T1000 (cell line): ENCODE measurements around the gene KRTAP17-1.
A peak's percentile ranks its signal among the peaks of the same experiment; 100 is the strongest.

Experiments used
- DNase-seq: peaks from one replicate; lab custom pipeline; 2025; ENCODE audit warnings: mixed read lengths; lab: John Stamatoyannopoulos, UW

KRTAP17-1 gene

DNA sequence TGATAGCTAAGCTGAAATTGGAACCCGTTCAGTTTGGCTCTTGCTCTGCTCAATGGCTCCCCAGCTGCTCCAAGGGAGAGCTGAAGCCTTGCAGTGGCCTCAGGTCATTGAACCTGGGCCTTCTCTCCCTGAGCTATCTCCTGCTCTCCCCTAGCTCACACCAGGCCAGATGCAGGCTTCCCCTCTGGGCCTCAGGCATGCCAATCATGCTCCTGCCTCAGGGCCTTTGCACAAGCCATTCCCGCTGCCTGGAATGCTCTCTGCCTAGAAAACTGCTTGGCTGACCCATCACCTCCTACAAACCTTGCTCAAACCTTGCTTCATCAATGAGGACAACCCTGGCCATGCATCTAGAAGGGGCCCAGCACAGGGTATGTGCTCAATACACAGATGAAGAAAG, 16.7 kb upstream of the KRTAP17-1 start:
- no peak for DNase-seq

DNA sequence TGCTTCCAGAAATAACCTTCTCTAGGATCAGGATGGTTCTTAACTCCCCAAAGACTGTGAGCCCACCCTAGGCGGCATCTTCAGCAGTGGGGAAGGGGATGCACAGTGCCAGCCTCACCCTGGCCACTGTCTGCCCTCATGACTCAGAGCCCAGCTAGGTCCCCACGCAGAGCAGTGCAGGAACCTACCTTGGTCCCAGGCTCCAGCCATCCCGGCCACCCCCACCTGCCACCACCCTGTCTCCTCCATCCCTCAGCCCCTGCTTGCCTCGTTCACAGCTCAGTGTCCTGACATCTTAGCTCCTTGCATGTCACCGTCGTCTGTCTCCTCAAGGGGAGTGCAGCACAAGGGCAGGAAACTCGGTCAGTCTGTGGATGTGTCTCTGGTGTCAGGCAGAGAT, 16.1 kb upstream of the KRTAP17-1 start:
- DNase-seq, result no peak

GRCh38 chr17:41329279-41329948, 13.9 kb upstream of the KRTAP17-1 start:
- peak; percentile 23 for DNase-seq

DNA sequence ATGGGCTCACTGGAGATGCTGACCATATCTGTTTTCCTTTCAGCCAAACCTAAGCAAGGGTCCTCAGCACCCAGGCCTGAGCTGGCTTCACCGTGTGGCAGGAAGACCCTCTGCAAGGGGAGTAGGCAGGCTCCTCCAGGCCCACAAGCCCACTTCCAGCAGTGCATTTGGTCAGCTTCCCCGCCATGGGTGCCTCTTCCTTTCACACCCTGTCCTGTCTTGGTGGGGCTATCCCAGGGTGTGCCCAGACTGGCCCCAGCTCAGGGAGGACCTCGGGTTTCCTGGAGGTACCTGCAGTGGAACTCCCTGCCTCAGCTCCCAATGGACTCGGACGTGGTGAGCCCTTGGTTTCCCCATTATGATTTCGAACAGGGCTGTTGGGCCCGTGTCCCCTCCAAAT, 12.7 kb upstream of the KRTAP17-1 start:
- DNase-seq, result no peak

DNA sequence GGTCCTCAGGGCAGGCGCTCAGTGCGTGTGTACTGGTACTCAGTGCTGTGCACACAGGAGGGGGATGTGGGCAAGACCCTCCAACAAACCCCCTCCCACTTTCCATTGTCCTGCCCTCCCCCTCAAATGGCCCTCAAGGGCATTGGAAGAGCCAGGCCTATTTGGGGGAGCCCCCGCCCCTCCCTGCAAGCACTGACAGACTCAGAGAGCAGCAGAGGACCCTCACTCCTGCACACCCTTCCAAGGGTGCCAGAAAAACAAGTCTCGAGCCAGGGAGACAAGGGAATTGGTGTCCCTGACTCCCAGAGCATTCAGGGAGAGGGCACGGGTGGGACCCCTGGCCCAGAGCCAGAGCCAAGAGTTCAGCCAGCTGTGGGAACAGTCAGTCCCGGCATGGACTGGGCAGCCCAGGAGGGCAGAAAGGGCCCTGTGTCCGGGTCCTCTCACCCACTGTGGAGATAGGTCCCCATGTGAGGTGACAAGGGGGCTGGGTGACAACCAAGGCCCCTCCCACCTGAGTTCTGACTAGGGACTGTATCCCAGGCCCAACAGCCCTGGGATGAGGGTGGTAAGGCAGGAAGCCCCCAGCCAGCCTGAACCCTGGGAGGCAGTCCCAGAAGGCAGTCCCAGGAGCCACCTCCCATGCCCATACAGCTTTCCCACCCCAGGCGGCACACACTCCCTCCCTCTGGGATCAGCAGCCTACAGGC, 12.1 kb upstream of the KRTAP17-1 start:
- DNase-seq, result no peak

- no peak for DNase-seq
These were observed 10.9 kb upstream of the KRTAP17-1 start for GRCh38 chr17:41326173-41327145.

DNA sequence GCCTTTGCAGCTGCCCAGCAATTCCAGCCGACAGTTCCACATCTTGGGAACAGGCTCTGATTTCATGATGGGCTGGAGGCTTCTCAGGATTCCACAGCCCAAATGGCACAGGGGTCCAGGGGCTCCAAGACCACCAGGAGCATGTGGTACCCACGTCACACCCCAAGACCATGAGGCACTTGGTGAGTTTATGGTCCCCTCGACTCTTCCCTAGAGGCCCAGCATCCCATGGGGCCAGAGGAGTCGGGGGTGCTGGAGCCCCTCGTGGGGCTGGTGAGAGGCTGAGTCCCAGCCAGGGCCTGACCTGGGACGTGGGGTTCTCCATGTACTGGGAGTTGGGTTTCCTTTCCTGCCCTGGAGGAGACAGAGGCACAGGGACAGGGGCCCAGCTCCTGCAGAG, 10.1 kb upstream of the KRTAP17-1 start:
- DNase-seq, result no peak

DNA sequence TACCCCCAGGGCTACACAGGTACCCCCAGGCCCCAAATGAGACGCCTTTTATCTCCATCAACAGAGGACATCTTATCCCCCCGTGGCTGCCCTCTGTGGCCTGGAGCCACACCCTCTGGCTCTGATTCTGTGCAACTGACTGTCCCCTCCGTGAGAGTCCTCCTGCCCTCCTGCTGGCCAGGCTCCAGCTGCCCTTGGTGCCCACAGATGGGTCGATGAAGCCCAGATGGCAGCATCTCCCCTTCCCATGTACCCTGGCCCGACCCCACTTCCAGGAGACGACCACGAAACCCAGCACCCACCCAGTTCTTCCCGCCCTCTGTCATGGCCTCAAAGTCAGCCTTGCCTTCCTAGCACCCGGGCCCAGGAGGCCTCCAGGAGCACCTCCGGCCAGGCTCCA, 9.6 kb upstream of the KRTAP17-1 start:
- no peak for DNase-seq

- DNase-seq, result no peak
These were observed 8.9 kb upstream of the KRTAP17-1 start for GRCh38 chr17:41324180-41325075.

DNA sequence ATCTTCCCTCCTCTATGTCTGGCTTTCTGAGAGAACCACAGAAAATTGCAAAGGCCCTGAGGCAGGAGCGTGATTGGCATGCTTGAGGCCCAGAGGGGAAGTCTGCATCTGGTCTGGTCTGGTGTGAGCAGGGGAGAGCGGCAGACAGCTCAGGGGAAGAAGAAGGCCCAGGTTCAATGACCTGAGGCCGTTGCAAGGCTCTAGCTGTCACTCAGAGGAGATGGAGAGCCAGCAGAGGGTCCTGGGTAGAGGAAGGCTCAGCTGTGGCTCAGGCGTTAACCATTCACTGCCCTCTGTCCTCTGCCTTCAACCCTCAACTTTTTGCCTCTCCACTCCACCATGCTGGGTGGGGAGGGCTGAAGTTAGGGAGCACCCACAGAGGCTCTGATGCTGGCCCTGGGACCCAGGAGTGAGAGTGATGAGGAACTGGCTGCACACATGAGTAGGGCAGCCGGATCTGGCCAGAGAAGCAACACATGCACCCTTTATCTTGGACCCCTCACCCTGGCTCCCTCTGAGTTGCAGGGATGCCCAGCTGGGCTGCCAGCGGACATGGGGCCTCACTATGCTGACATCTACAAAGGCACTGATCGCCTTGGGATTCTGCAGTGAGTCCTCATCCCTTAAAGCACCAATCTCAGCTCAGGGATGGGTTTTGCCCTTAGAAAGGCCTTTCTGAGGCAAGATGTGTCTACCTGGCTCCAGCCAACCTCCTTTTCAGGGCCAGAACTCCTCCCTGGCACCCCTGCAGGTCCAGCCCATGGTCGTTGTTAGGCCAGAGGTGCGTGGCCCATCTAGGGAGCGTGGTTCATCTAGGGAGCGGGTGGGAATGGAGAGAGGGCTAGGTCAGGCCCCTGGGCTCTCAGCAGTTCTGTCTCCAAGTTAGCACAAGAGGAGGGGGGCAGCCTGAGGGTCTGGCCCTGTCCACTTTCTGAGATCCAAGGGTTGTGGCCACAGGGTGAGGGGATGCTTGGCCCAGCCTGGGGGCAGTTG, 7.7 kb upstream of the KRTAP17-1 start:
- no peak for DNase-seq

GRCh38 chr17:41322094-41322902, 6.8 kb upstream of the KRTAP17-1 start:
- no peak for DNase-seq

- no peak for DNase-seq
These were observed 2.7 kb upstream of the KRTAP17-1 start for GRCh38 chr17:41318231-41318630.

GRCh38 chr17:41315814-41316445, 420 bp upstream of the KRTAP17-1 start:
- no peak for DNase-seq

GRCh38 chr17:41311111-41311510, 4.4 kb downstream of the KRTAP17-1 start:
- DNase-seq, result no peak

GRCh38 chr17:41308918-41309359, 6.6 kb downstream of the KRTAP17-1 start, which contains the start of gene KRTAP16-1:
TSS of gene KRTAP16-1 (minus strand) at chr17:41309309. CDS start at chr17:41309253, 56 bp downstream.
- no peak for DNase-seq

DNA sequence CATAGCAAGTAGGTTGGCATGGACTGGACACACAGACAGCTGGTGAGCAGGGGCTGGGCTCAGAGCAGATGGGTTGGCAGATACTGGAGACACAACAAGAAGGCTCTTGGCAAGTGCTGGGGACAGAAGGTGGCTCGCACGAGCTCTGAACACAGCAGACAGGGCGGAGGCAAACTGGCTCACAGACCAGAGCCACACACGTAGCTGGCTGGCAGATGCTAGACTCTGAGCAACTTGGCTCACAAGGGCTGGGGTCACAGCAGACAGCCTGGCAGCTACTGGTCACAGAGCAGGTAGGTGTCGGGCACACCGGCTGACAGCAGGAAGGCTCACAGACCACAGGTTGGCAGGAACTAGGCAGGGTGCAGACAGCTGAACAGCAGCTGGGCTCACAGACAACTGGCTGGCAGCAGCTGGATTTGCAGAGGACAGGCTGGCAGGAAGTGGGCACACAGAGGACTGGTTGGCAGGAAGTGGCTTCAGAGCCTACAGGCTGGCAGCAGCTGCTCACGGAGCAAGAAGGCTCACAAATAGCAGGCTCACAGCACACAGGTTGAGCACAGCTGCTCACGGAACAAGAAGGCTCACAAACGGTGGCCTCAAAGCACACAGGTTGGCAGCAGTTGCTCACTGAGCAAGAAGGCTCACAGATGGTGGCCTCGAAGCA, 7.1 kb downstream of the KRTAP17-1 start:
- no peak for DNase-seq

GRCh38 chr17:41307647-41308046, 7.9 kb downstream of the KRTAP17-1 start:
- no peak for DNase-seq

DNA sequence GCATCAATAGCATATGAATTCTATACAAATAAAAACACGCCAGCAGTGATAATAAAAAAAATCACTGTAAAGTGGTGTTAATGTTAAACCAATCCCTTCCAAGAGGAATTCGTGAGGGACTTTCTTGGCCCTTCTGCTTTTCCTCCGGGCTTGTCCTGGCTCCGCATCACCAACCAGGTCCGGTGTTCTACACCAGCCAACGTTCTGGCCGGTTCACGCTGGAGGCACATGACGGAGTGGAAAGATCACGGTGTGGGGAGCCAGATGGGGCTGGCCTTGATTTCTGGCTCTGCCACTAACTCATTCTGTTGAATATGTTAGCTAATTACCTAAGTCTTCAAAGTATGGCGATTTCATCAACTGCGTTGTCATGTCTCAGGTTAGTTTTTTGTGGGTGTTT, 11.4 kb downstream of the KRTAP17-1 start:
- DNase-seq, result no peak
